Hair follicle dermal papilla cell (primary cell): Measurements from ENCODE around the gene NKX3-2. TPM values are rescaled to one million over a fixed set of nuclear protein-coding genes. Genes with fewer than 3 reads are reported as not detected.

Source experiments
- total RNA-seq: library from RNA; depleted of rRNA; stranded (reverse); fragments of >200 nt; gene quantifications from 2 replicates; pipeline ENCODE4 v1.2.3, GENCODE V29; 2012

The NKX3-2 gene
- under 0.01 TPM in 1 of 2 replicates, not detected in the other for total RNA-seq

GRCh38 chr4:13543839-13544605, at the start of gene NKX3-2:
TSS of gene NKX3-2 (minus strand) at chr4:13544508. CDS start at chr4:13544414, 94 bp downstream.

Other genes starting within 250 kb of the NKX3-2 start
- gene RAB28, start 60.2 kb downstream of the NKX3-2 start, total RNA-seq: 16.2 and 18.8 TPM in 2 replicates
- 24.3 and 29.5 TPM in 2 replicates for gene BOD1L1, start 83.2 kb upstream of the NKX3-2 start, total RNA-seq